ENCODE measurements around the gene CILP.

CILP gene

GRCh38 chr15:65146438-65146837 is 64.8 kb downstream of the CILP start:
- Histone ChIP-seq H3K4me3 (replicated peaks; ENCODE audit: insufficient read depth, low read length) (no peak overlapping the region), H3K27me3 (ENCODE audit: insufficient read depth, poor library complexity, severe bottlenecking) (no peaks in the 10 kb centered on the region), H3K27ac (replicated peaks) (no peak overlapping the region)
- TF ChIP-seq POLR2AphosphoS5 (IDR thresholded peaks at IDR 0.05; ENCODE audit: low read depth), result no peak
- no peak for TF ChIP-seq CTCF (IDR thresholded peaks at IDR 0.05; ENCODE audit: insufficient read depth, low read length)
- TF ChIP-seq SPI1 (IDR thresholded peaks at IDR 0.05; ENCODE audit: borderline replicate concordance, low read depth), result no peak
- no peak for TF ChIP-seq REST (IDR thresholded peaks at IDR 0.05; ENCODE audit: insufficient replicate concordance, low read depth)
- no peak for TF ChIP-seq GABPA (IDR thresholded peaks at IDR 0.05; ENCODE audit: low read depth)
- DNase-seq (ENCODE audit: low read depth in 1 of 2, low spot score in 1 of 2), result no peak
